OCI-LY7 (cell line): ENCODE measurements around the gene CDH2. TPM values are rescaled to one million over a fixed set of nuclear protein-coding genes. Genes with fewer than 3 reads are reported as not detected.

Source experiments
- BruUV-seq: library from RNA; stranded (reverse); fragments of 400-500 nt; replicated peaks from 2 replicates; lab custom pipeline; 2021; lab: Mats Ljungman, UMichigan
- CTCF ChIA-PET: fragments of 300-600 bp; sonication (Branson Sonifier 250); formaldehyde crosslinking; loops from one replicate; lab custom pipeline; 2022; ENCODE audit warnings: antibody characterized with exemption; ENCODE audit not compliant: unreplicated experiment; lab: Charles Lee
- POLR2A ChIA-PET: fragments of 300-600 bp; sonication (Branson Sonifier 250); formaldehyde crosslinking; loops from one replicate; lab custom pipeline; 2022; ENCODE audit warnings: antibody characterized with exemption; lab: Charles Lee
- DNase-seq: peaks from one replicate; pipeline ENCODE4 v3.0.0-alpha.2; 2015; ENCODE audit warnings: low spot score
- H2AFZ ChIP-seq: fragments of 200-600 bp; sonication (generic), shearing (Covaris generic); 2 replicates; pipeline ENCODE4 v1.6.1; 2014; ENCODE audit warnings: mild to moderate bottlenecking, antibody characterized with exemption, low read length, moderate library complexity
- H3K27ac ChIP-seq: fragments of 200-600 bp; sonication (generic); 2 replicates; pipeline ENCODE4 v1.5.1; 2014; ENCODE audit warnings: mixed run types, low read depth, mild to moderate bottlenecking, moderate library complexity, low read length, inconsistent platforms; ENCODE audit not compliant: poor library complexity, severe bottlenecking
- H3K36me3 ChIP-seq: fragments of 200-600 bp; sonication (generic); 2 replicates; pipeline ENCODE4 v1.6.1; 2014; ENCODE audit warnings: mild to moderate bottlenecking, antibody characterized with exemption, low read length, moderate library complexity, mixed read lengths; ENCODE audit not compliant: insufficient read depth
- H3K4me1 ChIP-seq: fragments of 200-600 bp; sonication (generic); 2 replicates; pipeline ENCODE4 v1.5.1; 2014; ENCODE audit warnings: mild to moderate bottlenecking, low read length; ENCODE audit not compliant: insufficient read depth, poor library complexity, severe bottlenecking
- H3K4me2 ChIP-seq: fragments of 200-600 bp; sonication (generic); 2 replicates; pipeline ENCODE4 v1.6.1; 2014; ENCODE audit warnings: mild to moderate bottlenecking, low read length
- H3K4me3 ChIP-seq: fragments of 200-600 bp; sonication (generic); 2 replicates; pipeline ENCODE4 v1.5.1; 2014; ENCODE audit warnings: mild to moderate bottlenecking, low read depth, low read length; ENCODE audit not compliant: poor library complexity, severe bottlenecking
- H3K79me2 ChIP-seq: fragments of 200-600 bp; sonication (generic); 2 replicates; pipeline ENCODE4 v1.6.1; 2016; ENCODE audit warnings: low read depth, mild to moderate bottlenecking, low read length, moderate library complexity, mixed read lengths; ENCODE audit not compliant: insufficient read depth
- H3K9me2 ChIP-seq: fragments of 200-600 bp; sonication (generic); 2 replicates; pipeline ENCODE4 v1.6.1; 2016; ENCODE audit warnings: mild to moderate bottlenecking, low read length, mixed read lengths; ENCODE audit not compliant: insufficient read depth
- H3K9me3 ChIP-seq: fragments of 200-600 bp; sonication (generic); 2 replicates; pipeline ENCODE4 v1.6.1; 2014; ENCODE audit warnings: mild to moderate bottlenecking, mixed run types, low read length, mixed read lengths
- H4K20me1 ChIP-seq: fragments of 200-600 bp; sonication (generic); 2 replicates; pipeline ENCODE4 v1.6.1; 2014; ENCODE audit warnings: mild to moderate bottlenecking, antibody characterized with exemption, low read length, moderate library complexity, mixed read lengths; ENCODE audit not compliant: insufficient read depth
- CTCF ChIP-seq: fragments of 200-600 bp; sonication (generic); conservative IDR thresholded peaks from 2 replicates; pipeline ENCODE4 v1.5.1; 2014; ENCODE audit warnings: mild to moderate bottlenecking, antibody characterized with exemption, low read length, moderate library complexity, mixed read lengths
- EZH2phosphoT487 ChIP-seq: fragments of 200-600 bp; sonication (generic); IDR thresholded peaks from 2 replicates; pipeline ENCODE4 v1.6.1; 2018; ENCODE audit warnings: low read depth, borderline replicate concordance, mild to moderate bottlenecking, mixed run types, antibody characterized with exemption, low read length, moderate library complexity, mixed read lengths
- intact Hi-C: fragments of 100-400 bp; cut with micrococcal nuclease; formaldehyde crosslinking; loops from one replicate; pipeline ENCODE4 v1.10.0; 2022; ENCODE audit not compliant: unreplicated experiment
- total RNA-seq, 2 experiments: library from RNA; depleted of rRNA in 1 of 2; stranded (reverse); fragments of >200 nt in 1 of 2; shearing (Covaris generic) in 1 of 2; gene quantifications; 2 replicates each; pipeline ENCODE4 v1.2.3, GENCODE V29; 2014 to 2022

The CDH2 gene
- total RNA-seq, 2 experiments from 2014 or later: not detected

DNA sequence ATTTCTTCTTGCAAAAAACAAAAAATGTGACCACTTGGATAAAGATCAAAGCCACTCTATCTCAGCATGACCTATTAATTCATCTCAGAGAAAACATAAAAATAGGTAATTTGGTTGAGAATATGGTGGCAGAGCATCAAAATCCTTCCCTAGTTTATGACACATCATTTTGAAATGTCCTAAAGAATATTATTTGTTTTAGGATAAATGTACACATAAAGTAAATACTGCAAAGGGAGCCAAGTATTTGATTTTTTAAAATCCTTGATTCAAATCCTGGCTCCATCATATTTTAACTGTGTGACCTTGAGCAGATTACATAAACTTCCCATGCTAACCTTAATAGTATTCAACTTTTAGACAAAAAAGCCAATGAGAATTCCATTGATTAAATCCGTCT is 206.6 kb downstream of the CDH2 start:
- H3K79me2 ChIP-seq: no peaks in the 10 kb centered on the region
- POLR2A ChIA-PET: no interaction called here
- H3K9me3 ChIP-seq: no peaks in the 10 kb centered on the region
- H3K4me3 ChIP-seq: no peak overlapping the region
- no peak overlapping the region for H2AFZ ChIP-seq
- no peak for DNase-seq
- H3K9me2 ChIP-seq: no peaks in the 10 kb centered on the region
- H3K4me2 ChIP-seq: no peak overlapping the region
- no peak for TF ChIP-seq CTCF
- no peak for TF ChIP-seq EZH2phosphoT487
- no peaks in the 10 kb centered on the region for H3K36me3 ChIP-seq
- no peak overlapping the region for H3K27ac ChIP-seq
- intact Hi-C loops: no loop called here
- CTCF ChIA-PET: no interaction called here
- no TSS peak for BruUV-seq
- no peaks in the 10 kb centered on the region for H3K4me1 ChIP-seq
- no peaks in the 10 kb centered on the region for H4K20me1 ChIP-seq

DNA sequence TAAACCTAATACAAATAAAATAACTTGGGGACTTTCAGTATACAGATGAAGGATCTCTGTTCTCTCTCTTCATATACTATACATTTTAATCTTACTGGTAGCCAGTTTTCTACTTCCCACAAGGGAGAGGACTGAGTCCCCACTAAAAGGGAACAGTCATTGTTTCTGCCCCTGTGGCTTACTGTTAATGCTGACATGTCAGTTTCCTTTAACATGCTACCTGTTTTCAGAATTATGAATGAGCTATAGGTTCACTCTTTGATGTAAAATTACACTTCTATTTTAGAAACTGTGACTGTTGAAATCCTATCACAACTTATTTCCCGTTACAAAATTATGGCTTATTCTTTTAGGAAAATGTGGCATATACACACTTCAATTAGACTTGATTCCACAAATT is 207.7 kb downstream of the CDH2 start:
- Histone ChIP-seq H3K27ac (no peak overlapping the region), H3K9me3 (no peaks in the 10 kb centered on the region), H3K79me2 (no peaks in the 10 kb centered on the region), H3K36me3 (no peaks in the 10 kb centered on the region), H3K4me1 (no peaks in the 10 kb centered on the region), H3K4me2 (no peak overlapping the region), H3K9me2 (no peaks in the 10 kb centered on the region), H3K4me3 (no peak overlapping the region), H4K20me1 (no peaks in the 10 kb centered on the region), H2AFZ (no peak overlapping the region)
- no peak for DNase-seq
- CTCF ChIA-PET: no interaction called here
- BruUV-seq: no TSS peak
- intact Hi-C loops: no loop called here
- POLR2A ChIA-PET: no interaction called here
- no peak for TF ChIP-seq CTCF
- no peak for TF ChIP-seq EZH2phosphoT487

GRCh38 chr18:27967913-27968824 is 208.8 kb downstream of the CDH2 start:
- no peak overlapping the region for H3K27ac ChIP-seq
- ChIA-PET CTCF (no interaction called here), POLR2A (no interaction called here)
- no peaks in the 10 kb centered on the region for H3K9me2 ChIP-seq
- no peak overlapping the region for H3K4me2 ChIP-seq
- no peaks in the 10 kb centered on the region for H3K4me1 ChIP-seq
- no peak for TF ChIP-seq CTCF
- TF ChIP-seq EZH2phosphoT487: no peak
- no peak for DNase-seq
- H3K79me2 ChIP-seq: no peaks in the 10 kb centered on the region
- intact Hi-C loops: no loop called here
- no peaks in the 10 kb centered on the region for H3K36me3 ChIP-seq
- no peak overlapping the region for H2AFZ ChIP-seq
- no peaks in the 10 kb centered on the region for H3K9me3 ChIP-seq
- no TSS peak for BruUV-seq
- H3K4me3 ChIP-seq: no peak overlapping the region
- H4K20me1 ChIP-seq: no peaks in the 10 kb centered on the region
